HG03025 (cell line): Measurements from ENCODE around the gene AFTPH.
"Not testable (repeated sequence)": the region's sequence is repeated elsewhere in the genome, so short reads cannot be mapped to it uniquely, and the experiment has no call there.

Experiments used
- ATAC-seq: cut with Tn5 transposase; IDR thresholded peaks from one replicate; pipeline ENCODE4 v1.9.1; 2021; ENCODE audit warnings: mild to moderate bottlenecking, moderate library complexity; ENCODE audit not compliant: unreplicated experiment, low FRiP score

AFTPH gene

GRCh38 chr2:64492821-64493220 is 31.3 kb upstream of the AFTPH start:
- no peak for ATAC-seq

- ATAC-seq = no peak
Observed at GRCh38 chr2:64493788-64494187, 30.3 kb upstream of the AFTPH start.

- no peak for ATAC-seq
Observed at GRCh38 chr2:64498438-64498837, 25.7 kb upstream of the AFTPH start.

GRCh38 chr2:64500549-64500948 is 23.6 kb upstream of the AFTPH start:
- no peak for ATAC-seq

GRCh38 chr2:64501946-64502345 is 22.2 kb upstream of the AFTPH start:
- no peak for ATAC-seq

- ATAC-seq = no peak
Observed at GRCh38 chr2:64502860-64503259, 21.3 kb upstream of the AFTPH start.

- no peak for ATAC-seq
Observed at GRCh38 chr2:64504774-64505720, 19.1 kb upstream of the AFTPH start.

GRCh38 chr2:64506686-64507085 is 17.4 kb upstream of the AFTPH start:
- no peak for ATAC-seq

GRCh38 chr2:64514008-64514407 is 10.1 kb upstream of the AFTPH start:
- no peak for ATAC-seq

GRCh38 chr2:64515086-64515485 is 9.0 kb upstream of the AFTPH start:
- no peak for ATAC-seq

GRCh38 chr2:64516651-64517510 is 7.2 kb upstream of the AFTPH start:
- no peak for ATAC-seq

- ATAC-seq = no peak
Observed at GRCh38 chr2:64517511-64517884, 6.6 kb upstream of the AFTPH start.

- ATAC-seq = no peak
Observed at GRCh38 chr2:64522843-64523428, 1.2 kb upstream of the AFTPH start.

GRCh38 chr2:64524604-64525316 is 632 bp downstream of the AFTPH start:
- peak; percentile 20 for ATAC-seq

GRCh38 chr2:64525317-64525613 is 1.1 kb downstream of the AFTPH start:
- no peak for ATAC-seq

GRCh38 chr2:64526034-64526433 is 1.9 kb downstream of the AFTPH start:
- no peak for ATAC-seq

GRCh38 chr2:64530946-64531345 is 6.8 kb downstream of the AFTPH start:
- not testable (repeated sequence) for ATAC-seq

- ATAC-seq = no peak
Observed at GRCh38 chr2:64532030-64532429, 7.9 kb downstream of the AFTPH start.

- ATAC-seq = no peak
Observed at GRCh38 chr2:64533882-64534281, 9.8 kb downstream of the AFTPH start.

- no peak for ATAC-seq
Observed at GRCh38 chr2:64534363-64534762, 10.2 kb downstream of the AFTPH start.

- no peak for ATAC-seq
Observed at GRCh38 chr2:64535024-64535423, 10.9 kb downstream of the AFTPH start.
